Astrocyte of the spinal cord (primary cell): Measurements from ENCODE around the gene CREB5.

ENCODE experiments used
- DNase-seq: peaks from one replicate; pipeline ENCODE4 v3.0.0; 2011; ENCODE audit warnings: low read depth, low spot score
- H3K4me3 ChIP-seq: 2 replicates; pipeline ENCODE4 v1.5.1; 2011; ENCODE audit warnings: low read depth, mild to moderate bottlenecking, low read length, moderate library complexity
- in situ Hi-C: cut with HindIII; loops from 2 replicates; pipeline ENCODE4 v1.10.0; 2017; ENCODE audit warnings: low sequenced_read_pairs
- TF ChIP-seq, protein P1 (sequence below): IDR thresholded peaks from 2 replicates; pipeline ENCODE4 v1.5.1; 2012; ENCODE audit warnings: low read depth, mild to moderate bottlenecking, low read length, inconsistent platforms

CREB5 gene

DNA sequence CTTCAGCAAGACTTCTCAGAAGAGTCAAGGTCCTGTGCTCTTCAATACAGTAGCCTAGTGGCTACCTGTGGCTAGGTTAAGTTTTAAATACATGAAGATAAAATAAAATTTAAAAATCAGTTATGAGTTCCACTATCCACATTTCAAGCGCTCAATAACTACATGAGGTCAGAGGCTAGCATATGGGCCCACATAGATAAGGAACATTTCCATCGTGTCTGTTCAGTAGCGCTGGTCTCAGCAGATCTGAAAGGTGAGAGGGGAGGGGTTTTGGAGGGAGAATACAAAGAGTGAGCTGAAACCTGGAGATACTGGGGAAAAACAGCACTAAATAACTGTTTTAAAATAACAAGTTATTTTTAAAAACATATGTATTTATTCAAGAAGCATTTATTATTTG lies 326.8 kb downstream of the CREB5 start:
- in situ Hi-C loops, result no loop called here
- TF ChIP-seq, protein P1, sequence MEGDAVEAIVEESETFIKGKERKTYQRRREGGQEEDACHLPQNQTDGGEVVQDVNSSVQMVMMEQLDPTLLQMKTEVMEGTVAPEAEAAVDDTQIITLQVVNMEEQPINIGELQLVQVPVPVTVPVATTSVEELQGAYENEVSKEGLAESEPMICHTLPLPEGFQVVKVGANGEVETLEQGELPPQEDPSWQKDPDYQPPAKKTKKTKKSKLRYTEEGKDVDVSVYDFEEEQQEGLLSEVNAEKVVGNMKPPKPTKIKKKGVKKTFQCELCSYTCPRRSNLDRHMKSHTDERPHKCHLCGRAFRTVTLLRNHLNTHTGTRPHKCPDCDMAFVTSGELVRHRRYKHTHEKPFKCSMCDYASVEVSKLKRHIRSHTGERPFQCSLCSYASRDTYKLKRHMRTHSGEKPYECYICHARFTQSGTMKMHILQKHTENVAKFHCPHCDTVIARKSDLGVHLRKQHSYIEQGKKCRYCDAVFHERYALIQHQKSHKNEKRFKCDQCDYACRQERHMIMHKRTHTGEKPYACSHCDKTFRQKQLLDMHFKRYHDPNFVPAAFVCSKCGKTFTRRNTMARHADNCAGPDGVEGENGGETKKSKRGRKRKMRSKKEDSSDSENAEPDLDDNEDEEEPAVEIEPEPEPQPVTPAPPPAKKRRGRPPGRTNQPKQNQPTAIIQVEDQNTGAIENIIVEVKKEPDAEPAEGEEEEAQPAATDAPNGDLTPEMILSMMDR, result no peak
- no peak for DNase-seq
- H3K4me3 ChIP-seq, result no peak overlapping the region

DNA sequence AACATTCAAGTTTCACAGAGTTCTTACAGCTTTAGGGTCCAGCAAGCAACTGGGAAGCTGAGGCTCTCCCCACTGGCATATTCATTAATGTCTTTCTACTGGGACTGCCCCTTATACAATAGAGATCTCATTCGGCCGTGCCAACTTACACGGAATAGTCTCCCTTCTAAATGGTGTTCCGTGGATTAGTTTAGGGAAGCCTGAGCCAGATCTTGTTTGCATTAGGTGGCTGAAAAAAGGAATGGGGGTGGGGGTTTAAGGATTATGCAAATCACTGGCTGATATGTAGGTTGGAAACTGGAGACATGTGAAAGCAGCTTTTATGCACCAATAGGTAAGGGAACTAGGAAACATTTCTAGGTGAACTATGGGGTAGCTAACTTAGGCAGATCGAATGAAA lies 327.5 kb downstream of the CREB5 start:
- no peak for DNase-seq
- no peak overlapping the region for H3K4me3 ChIP-seq
- in situ Hi-C loops, result no loop called here
- TF ChIP-seq, protein P1, result no peak

DNA sequence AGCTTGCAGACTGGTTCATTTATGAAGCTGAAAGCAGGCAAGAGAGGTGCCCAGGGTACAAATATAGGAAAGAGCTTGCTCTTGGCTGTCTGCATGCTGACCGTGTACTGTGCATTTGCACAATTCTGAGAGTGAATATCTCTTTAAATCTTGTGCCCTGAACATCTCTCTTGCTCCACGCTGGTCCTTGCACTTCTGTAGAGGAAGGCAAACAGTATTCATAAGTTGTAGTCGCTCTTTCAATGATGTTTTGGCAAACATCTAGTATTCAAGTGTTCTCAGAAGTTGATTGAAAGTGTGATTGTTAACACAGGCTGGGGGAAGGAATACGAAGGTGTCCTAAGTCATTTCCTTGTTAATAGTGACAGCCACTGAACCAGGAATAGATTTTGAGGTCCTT lies 332.6 kb downstream of the CREB5 start:
- no peak overlapping the region for H3K4me3 ChIP-seq
- no peak for DNase-seq
- in situ Hi-C loops, result no loop called here
- TF ChIP-seq, protein P1, result no peak

DNA sequence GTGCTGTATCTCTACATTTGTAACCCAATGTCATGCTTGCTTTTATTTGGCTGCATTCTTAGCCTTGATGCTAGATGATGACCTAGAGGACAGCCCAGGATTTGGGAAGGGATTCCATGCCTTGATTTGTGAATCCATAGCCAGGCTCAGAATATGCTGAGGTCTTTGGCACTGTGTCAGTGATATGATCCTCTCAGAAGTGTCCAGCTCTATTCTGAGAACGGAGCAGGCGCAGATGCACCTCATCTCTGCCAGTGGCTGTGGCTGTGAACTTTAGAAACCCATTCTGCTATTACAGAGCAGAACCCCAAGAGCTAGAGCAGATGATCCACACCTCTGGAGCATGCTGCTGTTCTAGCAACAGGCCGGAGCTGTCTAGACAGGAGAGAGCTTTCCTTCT lies 333.0 kb downstream of the CREB5 start:
- in situ Hi-C loops, result no loop called here
- no peak for DNase-seq
- no peak overlapping the region for H3K4me3 ChIP-seq
- TF ChIP-seq, protein P1, result no peak

DNA sequence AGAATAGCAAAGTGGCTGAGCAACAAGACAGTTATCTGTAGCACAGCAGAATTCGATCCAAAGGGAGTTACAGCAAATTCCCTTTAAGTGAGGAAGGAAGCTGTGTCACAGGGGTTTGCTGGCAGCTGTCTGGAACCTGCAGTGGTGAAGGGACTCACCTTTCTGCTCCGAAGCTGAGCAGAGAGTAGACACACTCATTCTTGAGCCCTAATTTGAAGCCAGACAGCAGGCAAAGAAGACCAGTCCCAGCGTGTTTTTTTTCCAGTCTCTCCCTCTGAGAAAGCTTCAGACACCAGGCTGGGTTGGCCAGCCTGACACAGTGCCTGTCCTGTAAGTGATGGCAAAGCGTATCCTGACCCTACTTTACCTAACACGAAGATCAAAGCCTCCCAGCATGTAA lies 335.1 kb downstream of the CREB5 start:
- TF ChIP-seq, protein P1, result no peak
- H3K4me3 ChIP-seq, result no peak overlapping the region
- DNase-seq, result no peak
- in situ Hi-C loops, result no loop called here

DNA sequence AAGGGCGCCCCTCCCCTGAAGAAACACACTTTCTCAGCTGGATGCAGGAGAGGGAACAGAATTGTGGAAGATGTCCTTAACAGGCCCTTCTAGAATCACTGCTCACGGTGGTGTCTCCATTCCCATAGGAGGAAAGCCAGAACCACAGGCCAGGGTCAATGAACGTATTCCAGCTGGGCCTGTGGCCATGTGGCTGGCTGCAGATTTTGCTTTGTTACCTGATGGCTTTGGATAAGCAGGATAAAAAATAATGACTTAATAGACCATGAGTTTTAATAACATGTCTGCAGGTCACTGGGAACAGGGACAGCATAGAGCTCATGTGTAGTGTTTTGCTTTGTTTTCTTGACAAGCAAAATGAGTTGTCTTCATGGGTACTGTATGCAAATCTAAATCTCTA lies 335.5 kb downstream of the CREB5 start:
- no peak for DNase-seq
- in situ Hi-C loops, result no loop called here
- H3K4me3 ChIP-seq, result no peak overlapping the region
- TF ChIP-seq, protein P1, result no peak

DNA sequence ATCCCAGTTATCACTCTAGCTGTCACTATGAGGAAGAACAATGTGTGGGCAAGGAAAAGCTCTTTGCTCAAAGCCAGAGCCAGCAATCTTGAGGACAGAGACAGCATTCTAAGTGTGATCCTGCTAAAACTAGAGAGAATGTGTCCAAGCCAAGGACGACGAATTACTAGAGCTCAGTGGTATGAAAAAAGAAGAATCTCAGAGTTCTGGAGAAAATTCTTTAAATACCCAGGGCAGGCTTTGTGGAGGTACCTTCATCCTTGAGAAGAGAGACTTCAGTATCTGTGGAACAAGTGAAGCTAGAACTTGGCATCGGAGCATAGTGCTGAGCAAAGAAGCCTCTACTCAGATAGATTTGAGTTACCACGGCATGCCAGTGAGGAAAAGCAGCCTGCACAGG lies 336.0 kb downstream of the CREB5 start:
- in situ Hi-C loops, result no loop called here
- H3K4me3 ChIP-seq, result no peak overlapping the region
- TF ChIP-seq, protein P1, result no peak
- no peak for DNase-seq
